COR-L47 (cell line): ENCODE data around the gene HS3ST3B1.

Experiments used
- DNase-seq: peaks from one replicate; lab custom pipeline; 2025; lab: John Stamatoyannopoulos, UW

The HS3ST3B1 gene

DNA sequence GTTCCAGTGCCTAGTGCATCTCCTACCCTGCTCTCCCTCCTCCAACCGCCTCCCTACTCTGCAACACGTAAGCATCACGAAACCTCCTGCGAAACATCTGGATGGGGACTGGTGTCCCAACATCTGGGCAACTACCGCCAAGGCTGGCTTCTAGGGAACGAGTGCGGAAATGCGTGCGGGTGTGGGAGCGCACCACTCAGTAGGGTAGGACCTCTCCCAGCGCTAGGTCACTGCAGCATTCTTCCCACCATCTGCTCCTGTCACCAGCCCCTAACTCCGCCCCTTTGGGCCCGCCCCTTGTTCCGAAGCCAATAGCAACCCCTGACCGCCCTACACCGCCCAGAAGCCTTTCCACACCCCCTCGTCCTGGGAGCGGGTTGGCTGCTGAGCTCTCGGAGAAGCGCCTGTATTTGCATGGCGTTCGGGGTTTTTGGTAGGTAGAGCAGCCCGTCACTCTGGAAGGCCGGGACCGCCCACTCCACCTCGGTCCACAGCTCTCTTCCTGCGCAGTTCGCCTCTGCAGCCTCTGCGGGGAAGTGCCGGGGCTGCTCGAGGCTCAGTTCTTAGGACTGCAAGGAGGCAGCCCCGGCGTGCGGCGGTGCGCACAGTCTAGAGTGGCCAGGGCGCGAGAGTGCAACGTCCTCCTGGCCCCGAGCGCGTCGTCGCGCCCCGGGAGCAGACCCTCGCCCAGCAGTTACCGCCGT is at the start of gene HS3ST3B1:
Gene HS3ST3B1, plus strand, starts transcription at position 507 of the 704 bp plus-strand sequence. CDS start 438 bp downstream, outside the sequence.
- DNase-seq: peak; percentile 9

DNA sequence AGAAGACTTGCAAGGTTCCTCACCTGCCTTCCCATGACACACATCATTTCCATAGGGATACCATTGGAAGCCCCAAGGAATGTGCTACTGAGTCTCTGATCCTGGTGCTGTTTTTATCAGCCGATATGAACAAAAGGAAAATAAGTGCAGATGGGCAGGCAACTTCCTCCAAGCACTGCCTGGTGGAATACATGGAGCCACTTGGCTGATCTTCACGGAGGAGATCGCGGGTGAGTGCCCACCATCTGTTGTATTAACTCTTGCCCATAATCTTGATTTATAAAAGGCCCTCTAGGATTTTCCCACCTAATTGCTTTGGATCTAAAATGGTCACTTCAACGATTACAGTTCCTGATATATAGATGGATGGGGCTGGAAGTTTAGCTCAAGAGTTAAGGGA is 39.5 kb upstream of the HS3ST3B1 start:
- DNase-seq: no peak

GRCh38 chr17:14268264-14268663 is 32.6 kb upstream of the HS3ST3B1 start:
- no peak for DNase-seq

DNA sequence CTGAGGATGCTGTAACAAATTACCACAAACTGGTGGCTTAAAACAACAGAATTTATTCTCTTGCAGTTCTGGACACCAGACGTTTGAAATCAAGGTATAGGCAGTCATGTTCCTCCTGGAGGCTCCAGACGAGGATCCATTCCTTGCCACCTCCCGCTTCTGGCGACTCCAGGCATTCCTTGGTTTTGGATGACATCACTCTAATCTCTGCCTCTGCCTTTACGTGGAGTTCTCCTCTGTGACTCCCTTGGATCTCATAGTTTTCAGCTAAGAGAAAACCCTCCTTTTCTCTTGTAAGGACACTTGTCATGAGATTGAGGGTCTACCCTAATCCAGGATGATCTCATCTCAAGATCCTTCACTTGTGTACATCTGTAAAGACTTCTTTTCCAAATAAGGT is 31.4 kb upstream of the HS3ST3B1 start:
- no peak for DNase-seq

DNA sequence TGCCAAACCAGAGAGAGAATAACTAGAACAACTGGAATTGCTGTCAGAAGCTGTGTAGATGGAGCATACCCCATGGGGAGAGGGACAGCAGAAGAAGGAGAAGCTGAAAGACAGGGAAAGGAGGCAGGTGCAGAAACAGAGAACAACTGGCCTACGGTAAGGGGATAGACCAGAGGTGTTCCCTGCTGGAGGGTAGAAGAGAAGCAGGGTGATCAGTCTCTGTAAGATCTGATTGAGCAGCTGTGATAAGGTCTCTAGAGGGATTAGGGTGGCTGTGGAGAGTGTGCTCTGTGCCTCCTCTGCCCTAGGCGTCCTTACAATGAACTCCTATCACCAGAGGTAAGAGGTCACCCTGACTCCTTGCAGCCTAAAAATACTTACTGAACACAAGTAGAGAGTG is 30.4 kb upstream of the HS3ST3B1 start:
- DNase-seq: no peak

DNA sequence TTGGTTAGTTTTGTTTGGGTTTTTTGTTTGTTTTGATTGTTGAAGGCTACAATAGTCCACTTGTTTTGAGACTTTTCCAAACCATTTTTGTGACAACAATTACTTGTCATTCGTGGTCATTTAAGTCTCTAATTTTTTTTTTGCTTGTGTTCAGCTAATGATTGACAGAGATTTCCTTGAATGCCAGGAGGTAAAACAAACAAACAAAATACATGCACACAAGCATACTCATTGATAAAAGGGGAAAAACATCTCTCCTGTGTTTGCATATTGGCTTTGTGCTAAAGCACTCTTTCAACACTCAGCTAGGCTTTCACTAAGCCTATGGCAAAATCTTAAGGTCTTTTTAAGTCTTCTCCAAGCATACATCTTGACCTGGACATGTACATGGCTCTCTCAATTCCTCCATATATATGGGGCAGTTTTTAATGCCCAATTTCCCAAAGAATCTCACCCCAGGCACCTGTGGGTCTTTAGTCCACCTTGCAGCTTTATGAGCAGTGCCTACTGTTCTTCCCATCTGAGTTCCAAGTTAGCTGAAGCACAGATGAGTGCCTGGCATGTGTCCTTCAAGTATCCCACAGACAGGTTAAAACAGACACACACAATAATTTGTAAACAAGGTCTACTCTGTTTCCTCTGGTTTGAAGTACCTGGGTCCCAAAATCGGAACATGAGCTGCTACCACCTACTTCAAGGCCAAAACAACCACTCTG is 24.2 kb upstream of the HS3ST3B1 start:
- DNase-seq: no peak

GRCh38 chr17:14281530-14281929 is 19.4 kb upstream of the HS3ST3B1 start:
- no peak for DNase-seq

- no peak for DNase-seq
Measured at GRCh38 chr17:14282726-14283125, 18.2 kb upstream of the HS3ST3B1 start.

DNA sequence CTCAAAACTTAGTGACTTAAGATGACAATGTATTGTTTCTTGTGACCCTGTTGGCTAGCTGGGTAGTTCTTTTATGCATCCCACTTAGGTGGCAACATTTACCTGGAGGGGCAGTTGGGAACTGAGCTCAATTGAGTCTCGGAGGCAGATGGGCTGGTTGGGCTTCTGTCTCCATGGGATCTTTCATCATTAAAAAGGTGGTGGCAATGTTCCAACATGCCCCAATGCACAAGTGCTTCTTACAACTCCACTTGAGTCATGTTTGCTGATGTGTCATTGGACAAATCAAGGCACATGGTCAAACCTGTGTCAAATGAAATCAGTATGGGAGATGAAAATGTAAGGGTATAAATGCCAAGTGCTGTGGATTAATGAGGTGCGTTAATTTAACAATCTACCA is 11.7 kb upstream of the HS3ST3B1 start:
- DNase-seq: no peak

DNA sequence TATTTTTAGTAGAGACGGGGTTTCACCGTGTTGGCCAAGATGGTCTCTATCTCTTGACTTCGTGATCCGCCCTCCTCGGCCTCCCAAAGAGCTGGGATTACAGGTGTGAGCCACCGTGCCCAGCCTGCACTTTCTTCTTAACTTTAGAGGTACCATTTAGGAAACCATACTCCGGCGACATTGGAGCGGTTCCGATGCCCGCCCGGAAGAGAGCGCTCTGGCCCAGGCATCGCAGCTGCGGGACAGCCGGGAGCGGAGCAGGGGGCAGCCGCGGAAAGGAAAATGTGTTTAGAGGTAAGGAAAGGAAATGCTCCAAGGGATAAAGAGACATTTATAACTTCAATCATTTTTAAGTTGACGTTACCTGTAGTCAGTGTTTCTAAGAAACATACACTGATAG is 6.0 kb upstream of the HS3ST3B1 start:
- DNase-seq: no peak

DNA sequence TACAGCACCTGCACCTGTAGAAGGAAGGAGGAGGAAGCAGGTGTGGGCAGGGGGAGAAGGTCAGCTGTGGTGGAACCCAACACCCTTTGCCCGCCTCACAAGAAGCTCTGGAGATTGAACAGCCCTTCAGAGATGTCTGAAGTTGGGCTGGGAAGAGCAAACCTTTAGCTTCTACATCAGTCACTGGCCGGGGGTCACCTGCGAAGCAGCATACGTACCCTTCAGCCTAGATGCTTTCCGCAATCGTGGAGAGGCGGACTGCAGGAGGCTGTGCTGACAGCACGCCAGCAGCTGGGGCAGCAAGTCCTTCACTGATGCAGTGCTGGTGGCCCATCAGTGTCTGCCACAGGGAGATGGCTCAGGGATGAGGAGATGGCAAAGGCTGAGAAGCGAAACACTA is 5.2 kb upstream of the HS3ST3B1 start:
- no peak for DNase-seq

DNA sequence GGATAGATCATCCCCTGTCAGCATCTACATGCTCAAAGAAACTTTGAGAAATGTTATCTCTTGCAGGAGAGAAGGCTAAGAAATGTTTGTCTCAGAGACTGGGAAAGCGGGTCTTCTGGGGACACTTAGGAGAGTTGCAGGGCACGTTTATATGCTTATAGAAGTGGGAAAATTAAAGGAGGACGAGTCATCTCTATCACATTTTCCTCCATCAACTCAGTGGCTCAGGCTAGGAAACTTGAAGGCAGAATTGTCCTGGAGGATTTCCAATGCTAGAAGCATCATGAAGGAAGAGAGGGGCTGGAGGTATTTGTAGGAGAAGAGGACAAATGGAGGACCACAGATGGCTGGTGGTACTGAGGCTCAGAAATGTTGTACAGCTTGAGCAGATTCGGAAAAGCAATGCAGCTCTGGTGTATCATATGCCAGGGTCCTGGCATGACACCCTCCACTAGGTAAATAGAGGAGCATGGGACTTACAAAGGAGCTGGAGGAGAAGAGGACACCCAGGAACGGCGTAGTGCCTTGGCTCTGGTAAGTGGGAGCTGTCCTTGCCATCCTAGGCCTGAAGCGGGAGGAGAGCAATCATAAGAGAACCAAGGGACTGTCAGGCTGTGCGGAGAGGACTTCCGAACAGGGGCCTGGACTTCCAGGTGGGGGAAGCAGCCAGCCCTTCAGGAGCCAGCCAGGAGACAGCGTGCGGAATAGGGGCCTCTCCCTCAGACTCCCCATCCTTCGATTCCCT is 4.5 kb upstream of the HS3ST3B1 start:
- no peak for DNase-seq

DNA sequence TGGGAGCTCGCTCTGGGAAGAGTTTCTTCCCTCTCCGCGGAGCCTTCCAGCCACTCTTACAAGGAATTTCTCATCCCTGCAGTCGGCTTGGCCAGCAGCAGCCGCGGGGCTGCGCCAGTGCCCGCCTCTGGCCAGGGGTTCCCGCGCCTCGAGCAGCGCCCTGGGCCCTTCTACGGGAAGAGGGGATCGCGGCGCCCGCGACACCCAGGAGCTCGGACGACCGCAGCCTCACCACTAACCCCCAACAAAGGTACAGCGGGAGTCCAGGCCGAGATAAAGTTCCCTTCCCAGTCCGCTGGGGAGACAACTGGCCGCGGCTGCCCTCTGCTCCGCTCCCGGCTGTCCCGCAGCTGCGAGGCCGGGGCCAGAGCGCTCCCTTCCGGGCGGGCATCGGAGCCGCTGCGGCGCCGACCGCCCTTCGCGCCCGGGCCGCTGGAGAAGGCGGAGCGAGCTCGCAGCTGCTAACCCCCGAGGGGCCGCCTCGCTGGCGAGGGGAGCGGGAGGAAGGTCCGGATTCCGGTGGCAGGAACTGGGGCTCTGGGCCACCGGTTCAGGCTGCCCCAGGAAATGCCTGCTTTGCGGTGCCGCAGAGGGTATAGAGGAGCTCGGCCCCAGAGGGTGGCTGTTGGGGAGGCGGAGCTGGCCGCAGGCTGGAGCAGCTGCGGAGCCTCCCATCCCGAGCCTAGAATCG is 3.6 kb upstream of the HS3ST3B1 start:
- no peak for DNase-seq

DNA sequence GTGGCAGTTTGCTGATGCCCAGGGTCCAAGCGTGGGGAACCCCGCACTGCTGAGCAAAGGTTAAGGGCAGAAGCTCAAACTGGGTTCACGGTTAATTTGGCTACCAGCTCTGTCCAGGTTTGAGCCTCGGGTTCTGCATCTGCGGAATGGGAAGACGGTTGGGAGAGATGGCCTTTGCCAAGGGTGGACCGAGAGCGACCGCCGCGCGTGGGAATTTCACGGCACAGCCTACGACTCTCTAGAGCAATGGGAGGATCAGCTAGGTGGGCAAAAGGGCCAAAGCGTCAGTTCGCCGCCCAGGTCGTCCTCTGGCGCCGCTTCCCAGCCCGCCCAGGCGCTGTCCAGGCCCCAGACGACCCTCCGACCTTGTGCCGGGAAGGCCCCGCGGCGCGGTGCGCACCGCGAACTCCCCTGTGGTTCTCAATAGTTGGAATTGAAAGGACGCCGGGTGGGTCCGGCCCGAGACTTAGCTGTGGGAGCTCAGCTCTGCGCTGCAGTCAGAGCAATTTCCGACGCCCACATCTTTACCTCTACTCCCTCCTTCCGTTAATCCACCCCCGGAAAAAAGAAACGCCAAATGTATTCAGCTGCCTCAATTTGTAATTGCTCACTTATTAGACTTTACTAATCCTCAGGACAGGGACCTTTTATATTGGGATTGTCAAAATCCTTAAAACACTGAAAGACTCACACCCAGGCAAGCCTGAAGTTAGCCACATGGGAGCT is 2.5 kb upstream of the HS3ST3B1 start:
- DNase-seq: no peak

GRCh38 chr17:14298947-14299279 is 2.0 kb upstream of the HS3ST3B1 start:
- DNase-seq: no peak

DNA sequence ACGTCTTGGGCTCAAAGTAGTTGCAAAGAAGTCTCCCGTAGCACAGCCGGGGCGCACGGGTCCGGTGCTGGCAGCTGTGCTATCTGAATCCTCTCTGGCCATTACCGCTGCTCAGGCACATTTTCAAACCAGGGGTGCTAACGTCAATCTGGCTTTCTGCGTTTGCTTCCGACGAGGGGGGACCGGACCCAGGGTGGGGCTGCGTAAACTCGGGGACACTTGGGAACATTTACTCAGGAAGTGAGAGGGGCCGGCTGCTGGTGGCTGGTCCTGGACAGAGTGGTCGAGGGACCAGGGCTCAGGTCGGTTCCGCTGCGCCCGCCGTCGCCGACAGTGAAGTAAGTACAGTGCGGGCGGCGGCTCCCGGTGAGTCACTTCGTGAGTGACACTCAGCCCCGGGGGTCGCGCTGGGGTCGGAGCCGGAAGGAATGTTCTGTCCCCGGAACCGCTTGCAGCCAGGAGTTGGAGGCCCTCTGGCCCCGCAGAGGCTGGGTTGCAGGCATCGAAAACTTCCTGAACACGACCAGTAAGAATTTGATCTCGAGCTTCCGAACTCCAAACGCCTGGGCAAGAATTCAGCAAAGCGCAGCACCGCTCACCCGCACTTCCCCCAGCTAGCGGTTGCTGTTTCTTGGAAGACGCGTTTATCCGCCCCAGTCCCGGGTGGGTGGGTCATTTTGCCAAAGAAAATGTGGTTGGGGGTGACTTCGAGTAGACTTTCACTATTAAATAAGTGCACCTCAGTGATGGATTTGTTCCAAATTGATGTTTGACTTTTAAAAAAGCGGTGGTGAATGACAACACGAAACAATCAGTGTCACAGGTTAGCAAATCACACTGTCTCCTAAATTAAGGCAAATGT is 1.4 kb upstream of the HS3ST3B1 start:
- DNase-seq: no peak

DNA sequence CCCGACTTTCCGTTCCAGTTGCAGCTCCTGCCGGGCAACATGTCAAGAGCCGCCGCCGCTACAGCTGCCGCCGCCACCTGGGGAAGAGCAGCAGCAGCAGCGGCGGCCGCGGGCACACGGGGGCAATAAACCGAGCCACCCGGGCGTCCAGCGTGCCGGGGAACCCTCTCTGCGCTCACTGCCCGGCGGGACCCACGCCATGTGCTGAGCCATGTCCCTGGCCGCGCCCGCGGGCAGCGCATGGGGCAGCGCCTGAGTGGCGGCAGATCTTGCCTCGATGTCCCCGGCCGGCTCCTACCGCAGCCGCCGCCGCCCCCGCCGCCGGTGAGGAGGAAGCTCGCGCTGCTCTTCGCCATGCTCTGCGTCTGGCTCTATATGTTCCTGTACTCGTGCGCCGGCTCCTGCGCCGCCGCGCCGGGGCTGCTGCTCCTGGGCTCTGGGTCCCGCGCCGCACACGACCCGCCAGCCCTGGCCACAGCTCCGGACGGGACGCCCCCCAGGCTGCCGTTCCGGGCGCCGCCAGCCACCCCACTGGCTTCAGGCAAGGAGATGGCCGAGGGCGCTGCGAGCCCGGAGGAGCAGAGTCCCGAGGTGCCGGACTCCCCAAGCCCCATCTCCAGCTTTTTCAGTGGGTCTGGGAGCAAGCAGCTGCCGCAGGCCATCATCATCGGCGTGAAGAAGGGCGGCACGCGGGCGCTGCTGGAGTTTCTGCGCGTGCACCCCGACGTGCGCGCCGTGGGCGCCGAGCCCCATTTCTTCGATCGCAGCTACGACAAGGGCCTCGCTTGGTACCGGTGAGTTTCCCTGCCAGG is 604 bp downstream of the HS3ST3B1 start:
- no peak for DNase-seq

GRCh38 chr17:14302091-14302430 is 1.2 kb downstream of the HS3ST3B1 start:
- no peak for DNase-seq

- DNase-seq: no peak
Measured at GRCh38 chr17:14302431-14303099, 1.7 kb downstream of the HS3ST3B1 start.
